ENCODE results near the gene RBFOX1.

The RBFOX1 gene

GRCh38 chr16:7376227-7376626 lies 43.6 kb downstream of the RBFOX1 start:
- DNase-seq: no peak

DNA sequence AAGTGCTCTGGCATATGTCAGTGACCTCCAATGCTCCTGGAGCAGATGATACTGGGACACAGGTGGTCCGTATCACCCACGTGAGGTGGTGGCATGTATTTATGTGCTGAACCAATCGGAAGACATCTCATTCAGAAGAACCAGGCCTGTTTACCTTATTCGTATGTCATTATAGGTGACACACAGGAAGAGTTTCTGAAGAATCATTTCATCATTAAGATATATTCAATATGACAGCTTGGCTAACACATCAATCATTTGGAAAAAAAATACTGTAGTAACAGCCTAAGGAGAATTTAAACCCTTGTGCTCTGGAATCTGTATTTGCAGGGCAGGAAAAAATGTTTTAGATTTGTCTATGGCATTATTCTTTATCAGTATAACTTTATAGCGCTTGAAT lies 44.6 kb downstream of the RBFOX1 start:
- no peak for DNase-seq

- DNase-seq: peak in 1 of 2 experiments; percentile 41
Observed at GRCh38 chr16:7378024-7378695, 45.5 kb downstream of the RBFOX1 start.

DNA sequence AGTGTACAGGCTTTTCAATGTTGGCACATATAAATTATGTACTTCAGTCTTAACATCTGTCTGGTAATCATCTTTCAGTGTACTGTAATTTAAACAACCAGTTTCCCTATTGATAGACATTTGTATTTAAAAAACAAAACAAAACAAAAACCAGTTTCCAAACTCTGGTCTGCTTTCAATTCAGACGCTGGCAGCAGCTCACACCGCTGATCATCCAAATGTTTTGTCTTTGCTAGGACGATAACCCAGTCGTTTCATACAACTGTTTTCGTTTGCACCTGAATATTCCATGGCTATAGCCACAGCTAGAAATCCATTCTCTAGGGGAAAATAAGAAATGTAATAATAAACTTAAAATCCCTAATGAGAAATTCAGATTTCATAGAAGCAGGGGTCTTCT lies 47.8 kb downstream of the RBFOX1 start:
- DNase-seq: no peak

DNA sequence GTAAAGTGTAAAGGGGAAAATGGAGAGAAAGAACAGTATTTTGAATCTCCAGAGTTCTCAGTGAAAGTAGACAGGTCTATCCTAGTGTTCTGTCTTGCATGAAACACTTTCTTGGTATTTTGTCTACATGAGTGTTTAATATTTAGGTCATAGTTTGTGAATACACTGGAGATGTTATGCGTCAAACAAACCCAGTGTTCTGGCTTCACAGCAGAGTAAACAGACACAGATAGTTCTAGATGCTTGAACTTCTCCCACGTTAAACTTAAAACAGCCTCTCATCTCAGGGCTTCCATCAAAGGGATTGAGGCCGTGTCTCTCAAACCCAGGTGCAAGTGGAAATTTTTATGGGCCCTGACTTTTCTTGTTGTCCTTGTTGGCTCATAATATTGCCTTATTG lies 48.3 kb downstream of the RBFOX1 start:
- DNase-seq: no peak

- DNase-seq: no peak
Observed at GRCh38 chr16:7381671-7382070, 49.0 kb downstream of the RBFOX1 start.

DNA sequence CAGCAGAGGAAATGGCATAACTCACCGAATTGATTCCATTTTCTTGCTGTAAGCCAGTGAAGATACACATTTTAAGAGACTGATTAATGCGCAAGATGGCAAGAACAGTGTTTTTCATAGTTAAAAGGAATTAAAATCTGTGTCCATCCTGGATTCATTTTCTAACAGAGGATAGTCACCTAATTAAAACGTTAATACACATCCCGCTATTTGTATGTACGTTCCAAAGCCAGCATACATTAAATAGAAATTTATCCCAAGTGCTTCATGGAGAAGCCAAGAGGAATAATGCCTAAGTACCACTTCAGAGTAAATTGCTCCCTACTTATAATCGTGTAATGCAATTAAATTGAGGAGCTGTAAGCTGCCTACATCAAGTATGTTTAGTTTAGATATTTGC lies 49.9 kb downstream of the RBFOX1 start:
- DNase-seq: no peak

GRCh38 chr16:7390974-7391373 lies 58.3 kb downstream of the RBFOX1 start:
- DNase-seq: no peak

- no peak for DNase-seq
Observed at GRCh38 chr16:7391694-7392093, 59.0 kb downstream of the RBFOX1 start.

- DNase-seq: no peak
Observed at GRCh38 chr16:7392206-7392605, 59.6 kb downstream of the RBFOX1 start.

DNA sequence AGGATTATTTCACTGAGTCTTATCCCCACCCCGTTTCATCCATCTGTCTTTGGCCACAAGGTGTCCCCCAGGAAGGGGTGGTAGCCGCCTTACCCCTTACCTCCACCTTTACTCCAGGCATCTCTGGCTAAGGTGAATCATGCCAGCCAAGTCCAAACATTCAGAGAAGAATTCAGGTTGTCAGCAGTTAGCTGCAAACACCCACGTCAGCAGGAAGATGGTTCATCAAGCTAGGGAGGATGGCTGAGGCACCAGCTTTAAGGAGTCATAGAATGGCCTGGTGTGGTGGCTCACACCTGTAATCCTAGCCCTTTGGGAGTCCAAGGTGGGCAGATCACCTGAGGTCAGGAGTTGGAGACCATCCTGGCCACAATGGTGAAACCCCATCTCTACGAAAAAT lies 61.0 kb downstream of the RBFOX1 start:
- DNase-seq: no peak

DNA sequence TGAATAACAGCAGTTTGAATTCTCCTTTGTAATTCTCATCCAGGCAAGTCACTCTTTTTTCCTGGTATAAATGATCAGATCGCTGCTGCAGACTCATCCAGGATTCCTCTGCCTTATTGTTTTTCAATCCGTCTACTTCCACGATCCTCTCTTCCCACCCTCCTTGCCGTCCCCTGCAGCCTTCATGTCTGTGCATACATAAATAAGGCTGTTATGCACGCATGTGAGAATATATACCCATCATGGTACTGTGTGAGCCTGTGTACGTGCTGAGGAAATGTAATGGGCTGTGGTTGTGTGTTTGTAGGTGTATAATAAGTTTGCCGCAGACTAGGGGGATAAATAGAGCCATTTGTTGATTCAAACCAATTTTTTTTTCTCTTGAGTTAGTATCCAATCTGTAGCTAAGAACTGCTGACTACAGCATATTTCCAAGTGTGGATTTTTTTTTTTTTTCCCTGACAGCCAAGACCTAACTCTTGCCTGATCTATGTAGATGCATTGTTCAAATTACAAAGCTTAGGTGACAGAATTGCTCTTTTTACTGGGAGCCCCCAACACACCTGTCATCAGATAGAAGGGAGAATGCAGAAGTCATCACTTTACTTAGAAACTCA lies 62.2 kb downstream of the RBFOX1 start:
- DNase-seq: no peak

DNA sequence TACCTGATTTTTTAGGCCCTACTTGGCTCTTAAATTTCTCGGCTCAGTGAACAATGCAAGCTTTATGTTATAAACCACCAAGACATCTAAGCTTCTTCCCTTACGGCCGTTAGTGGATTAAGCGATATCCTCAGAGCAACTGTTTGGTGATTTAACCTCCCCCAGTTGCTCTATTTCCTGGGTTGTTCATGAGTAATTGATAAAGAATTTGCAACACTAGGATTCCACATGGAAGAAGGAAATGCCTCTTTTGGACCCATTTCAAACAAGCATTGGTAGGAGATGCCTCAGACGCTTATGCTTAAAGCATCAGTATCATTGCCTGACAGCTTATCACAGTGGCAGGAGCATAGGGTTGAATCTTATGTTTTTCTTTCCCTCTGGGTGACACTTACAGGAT lies 65.3 kb downstream of the RBFOX1 start:
- no peak for DNase-seq

DNA sequence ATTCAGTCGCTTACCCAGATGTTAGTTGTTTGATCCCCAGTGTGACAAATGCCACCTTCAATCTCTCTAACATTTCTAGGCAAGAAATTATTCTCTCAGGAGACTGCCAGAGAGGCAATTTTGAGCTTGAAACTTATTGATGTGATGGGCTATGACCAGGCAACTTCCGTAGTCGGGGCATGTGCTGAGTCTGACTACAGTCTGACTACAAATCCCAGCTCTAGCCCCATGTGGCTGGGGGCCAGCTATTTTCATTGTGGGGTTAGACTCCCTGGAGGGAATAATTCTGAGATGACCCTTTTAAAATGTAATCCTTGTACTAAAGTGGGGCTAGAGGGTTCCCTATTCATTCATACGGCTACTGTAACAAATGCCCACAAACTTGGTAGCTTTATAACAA lies 65.9 kb downstream of the RBFOX1 start:
- DNase-seq: no peak

- DNase-seq: no peak
Observed at GRCh38 chr16:7399296-7399695, 66.7 kb downstream of the RBFOX1 start.

DNA sequence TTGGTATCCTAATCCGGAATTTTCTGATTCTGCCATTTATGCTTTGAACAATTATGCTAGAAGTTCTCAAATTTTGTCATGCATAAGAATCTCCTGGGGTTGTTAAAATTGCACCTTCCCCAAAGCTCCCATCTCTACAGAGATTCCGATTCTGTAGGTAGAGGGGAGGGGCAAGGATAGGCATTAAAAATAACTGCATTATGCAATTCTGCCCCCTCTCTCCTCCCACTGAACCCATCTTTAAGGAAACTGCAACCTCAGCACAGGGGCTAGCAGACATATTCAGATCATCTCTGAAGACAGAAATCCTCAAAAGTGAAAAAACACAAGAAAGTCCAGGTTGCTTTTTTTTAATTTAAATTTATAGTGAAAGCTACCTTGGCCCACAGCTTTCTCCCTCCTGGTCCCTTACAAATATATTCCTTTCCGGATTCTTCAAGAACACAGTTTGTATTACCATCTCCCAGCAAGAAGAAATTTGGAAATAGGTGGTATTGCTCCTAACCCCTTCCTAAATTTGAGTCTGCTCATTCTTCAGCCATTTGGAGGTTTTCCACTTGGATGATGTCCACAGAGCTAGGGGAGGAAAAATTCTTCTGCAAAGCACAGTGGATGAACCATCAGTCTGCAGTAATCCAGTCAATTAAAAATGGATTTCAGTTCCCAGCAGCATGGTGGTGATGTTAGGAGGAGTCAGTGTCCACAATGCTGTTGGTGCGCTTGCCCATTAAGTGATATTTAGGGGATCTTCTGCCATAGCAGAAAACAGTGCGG lies 67.7 kb downstream of the RBFOX1 start:
- no peak for DNase-seq

- no peak for DNase-seq
Observed at GRCh38 chr16:7404217-7404616, 71.6 kb downstream of the RBFOX1 start.

GRCh38 chr16:7405166-7405565 lies 72.5 kb downstream of the RBFOX1 start:
- DNase-seq: no peak

DNA sequence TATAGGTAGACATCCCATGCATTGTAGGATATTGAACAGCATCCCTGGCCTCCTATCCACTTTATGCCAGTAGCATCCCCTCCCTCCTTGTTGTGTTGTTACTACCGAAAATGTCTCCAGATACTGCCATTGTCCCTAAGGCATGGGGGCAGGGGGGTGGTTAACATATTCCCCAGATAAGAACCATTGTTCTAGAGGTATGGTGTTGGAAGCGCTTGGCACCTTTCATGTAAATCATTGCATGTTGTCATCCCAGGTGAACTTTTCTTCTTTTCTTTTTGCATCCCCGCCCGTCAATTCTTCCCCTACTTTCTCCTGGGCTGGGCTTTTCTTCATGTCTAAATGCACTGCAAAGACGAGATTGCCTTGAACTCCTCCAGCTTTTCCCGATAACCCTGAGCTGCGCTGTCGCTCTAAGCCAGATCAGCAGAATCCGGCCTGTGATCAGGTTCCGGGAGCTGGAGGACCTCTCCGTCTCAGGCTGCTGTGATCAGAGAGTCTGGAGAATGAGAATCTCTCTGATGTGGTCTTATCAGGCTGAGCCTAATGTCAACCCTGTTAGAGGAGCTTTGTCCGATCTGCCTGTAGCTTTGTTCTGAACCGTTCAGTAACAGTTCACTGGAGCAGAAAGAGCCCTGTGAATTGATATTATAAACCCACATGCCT lies 76.2 kb downstream of the RBFOX1 start:
- DNase-seq: no peak

GRCh38 chr16:7419441-7419840 lies 86.8 kb downstream of the RBFOX1 start:
- no peak for DNase-seq

- no peak for DNase-seq
Observed at GRCh38 chr16:7420079-7420478, 87.4 kb downstream of the RBFOX1 start.

DNA sequence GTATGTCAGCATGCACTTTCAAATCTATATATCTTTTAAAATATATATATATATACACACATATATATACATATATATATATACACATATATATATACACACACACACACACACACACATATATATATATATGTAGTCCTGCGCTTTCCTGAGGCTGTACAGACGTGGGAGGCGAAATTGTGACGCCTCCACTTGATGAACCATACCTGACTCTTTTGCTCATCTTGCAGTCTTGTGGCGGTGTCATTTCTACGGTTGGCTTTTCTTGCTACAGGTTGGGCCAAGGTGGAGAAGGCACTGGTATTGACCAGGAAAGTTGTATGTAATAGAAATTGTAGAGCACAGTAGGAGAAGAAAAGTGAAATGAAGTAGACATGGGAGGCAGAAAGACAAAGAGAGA lies 88.2 kb downstream of the RBFOX1 start:
- no peak for DNase-seq

DNA sequence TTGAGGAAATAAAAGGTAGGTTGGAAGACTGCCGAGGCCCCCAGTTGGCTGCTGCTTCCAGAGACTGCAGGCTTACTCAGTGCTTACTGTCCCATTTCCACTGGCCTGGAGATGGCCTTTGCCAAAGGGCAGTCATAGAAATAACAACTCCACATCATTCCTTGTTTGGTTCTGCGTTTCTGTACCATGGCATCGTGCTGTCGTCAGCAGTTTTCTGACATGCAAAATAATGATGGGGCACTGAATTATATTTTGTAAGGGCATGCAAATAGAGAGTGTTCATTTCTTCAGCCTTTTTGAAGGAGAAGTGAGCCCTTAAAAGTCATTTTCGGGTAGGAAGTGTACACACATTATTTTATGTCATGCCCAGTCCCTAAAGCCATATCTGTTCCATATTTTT lies 88.9 kb downstream of the RBFOX1 start:
- DNase-seq: no peak

Measured in cerebellar nuclear complex (tissue), 1 donor.